ENCODE results near the gene PDE6D. TPM values are rescaled to one million over a fixed set of nuclear protein-coding genes. Genes with fewer than 3 reads are reported as not detected.

PDE6D gene
- total and polyA plus RNA-seq, 2 of the 13 experiments (the other 11 are each of a cell fraction or from before 2014, with no cell fraction given), result 14.1 to 23.2 TPM

- no peak for TF ChIP-seq ZNF563 (CRISPR knock-in tag; IDR thresholded peaks at IDR 0.05)
- no peak for TF ChIP-seq HOXA9 (CRISPR knock-in tag; IDR thresholded peaks at IDR 0.05; ENCODE audit: borderline replicate concordance)
- TF ChIP-seq ZSCAN21 (CRISPR knock-in tag; IDR thresholded peaks at IDR 0.05; ENCODE audit: borderline replicate concordance), result 0 out of 2 replicates have a peak, but pooled peaks have one; percentile 21
- TF ChIP-seq RBM22 (optimal IDR thresholded peaks at IDR 0.05; ENCODE audit: low read length), result no peak
- TF ChIP-seq RNF219 (CRISPR knock-in tag; IDR thresholded peaks at IDR 0.05), result no peak
- TF ChIP-seq KMT2B (CRISPR knock-in tag; IDR thresholded peaks at IDR 0.05), result no peak
- TF ChIP-seq IKZF5 (CRISPR knock-in tag; IDR thresholded peaks at IDR 0.05), result no peak; the same call in 1 of the 2 replicates
- TF ChIP-seq HIVEP1 (CRISPR knock-in tag; IDR thresholded peaks at IDR 0.05), result no peak
- no peak for TF ChIP-seq ZIK1 (CRISPR knock-in tag; IDR thresholded peaks at IDR 0.05; ENCODE audit: borderline replicate concordance, low read depth)
- TF ChIP-seq LRRFIP1 (CRISPR knock-in tag; conservative IDR thresholded peaks at IDR 0.05), result no peak
- TF ChIP-seq ZNF530 (CRISPR knock-in tag; IDR thresholded peaks at IDR 0.05; ENCODE audit: low read depth), result no peak
- no peak for TF ChIP-seq ZFP36L1 (CRISPR knock-in tag; IDR thresholded peaks at IDR 0.05)
- no peak for TF ChIP-seq SMYD3 (CRISPR knock-in tag; IDR thresholded peaks at IDR 0.05)
- no peak for TF ChIP-seq SOX13 (IDR thresholded peaks at IDR 0.05)
- TF ChIP-seq SOX13 (CRISPR knock-in tag; conservative IDR thresholded peaks at IDR 0.05 in 1 of 2, IDR thresholded peaks at IDR 0.05 in 1 of 2), result no peak
- TF ChIP-seq ZBTB3 (CRISPR knock-in tag; IDR thresholded peaks at IDR 0.05; ENCODE audit: borderline replicate concordance, low read depth), result no peak
- TF ChIP-seq U2AF2 (IDR thresholded peaks at IDR 0.05; ENCODE audit: low read depth, low read length), result no peak
- no peak for TF ChIP-seq KAT7 (CRISPR knock-in tag; IDR thresholded peaks at IDR 0.05; ENCODE audit: borderline replicate concordance)
- no peak for TF ChIP-seq FUBP1 (CRISPR knock-in tag; IDR thresholded peaks at IDR 0.05; ENCODE audit: borderline replicate concordance)
Observed at GRCh38 chr2:231685349-231686191, 95.5 kb downstream of the PDE6D start (continued).
